GM19023 (cell line): Measurements from ENCODE around the gene GSE1.

Source experiments
- ATAC-seq: cut with Tn5 transposase; IDR thresholded peaks from one replicate; pipeline ENCODE4 v1.9.1; 2021; ENCODE audit warnings: mild to moderate bottlenecking, moderate library complexity; ENCODE audit not compliant: unreplicated experiment

Gene GSE1

GRCh38 chr16:85717393-85718152, 104.5 kb downstream of the GSE1 start:
- no peak for ATAC-seq

GRCh38 chr16:85718153-85718477, 105.0 kb downstream of the GSE1 start:
- ATAC-seq: no peak

- ATAC-seq: no peak
These were observed 105.6 kb downstream of the GSE1 start for GRCh38 chr16:85718682-85719081.

GRCh38 chr16:85719605-85720301, 106.6 kb downstream of the GSE1 start:
- ATAC-seq: no peak

GRCh38 chr16:85720302-85720637, 107.1 kb downstream of the GSE1 start:
- no peak for ATAC-seq

- no peak for ATAC-seq
These were observed 109.2 kb downstream of the GSE1 start for GRCh38 chr16:85722128-85722893.

GRCh38 chr16:85724126-85724879, 111.2 kb downstream of the GSE1 start:
- no peak for ATAC-seq

GRCh38 chr16:85724936-85725335, 111.8 kb downstream of the GSE1 start:
- no peak for ATAC-seq
